HG03354 (cell line): Measurements from ENCODE around the gene SUSD6.
"Not testable (repeated sequence)": the region's sequence is repeated elsewhere in the genome, so short reads cannot be mapped to it uniquely, and the experiment has no call there.

Source experiments
- ATAC-seq: cut with Tn5 transposase; IDR thresholded peaks from one replicate; pipeline ENCODE4 v1.9.1; 2021; ENCODE audit warnings: mild to moderate bottlenecking; ENCODE audit not compliant: unreplicated experiment, poor library complexity, severe bottlenecking

Gene SUSD6

GRCh38 chr14:69617796-69618195 lies 6.4 kb downstream of the SUSD6 start:
- no peak for ATAC-seq

DNA sequence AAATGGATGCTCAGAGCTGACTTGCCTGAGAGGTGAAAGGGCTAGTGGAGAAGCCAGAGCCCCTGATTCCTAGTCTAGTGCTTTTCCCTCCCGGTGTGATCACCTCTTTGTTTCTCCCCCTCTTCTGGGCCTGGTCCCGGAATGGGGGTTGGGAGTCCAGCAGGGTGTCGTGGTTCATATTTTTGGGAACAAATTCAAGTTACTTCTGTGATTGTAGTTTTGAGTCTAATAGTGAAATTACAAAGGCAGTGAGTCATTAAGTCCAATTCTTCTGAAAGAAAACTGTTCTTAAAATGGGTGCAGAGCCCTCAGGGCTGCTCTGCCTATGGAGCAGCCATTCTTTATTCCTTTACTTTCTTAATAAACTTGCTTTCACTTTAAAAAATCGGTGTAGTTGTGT lies 7.6 kb downstream of the SUSD6 start:
- no peak for ATAC-seq

GRCh38 chr14:69620211-69620611 lies 8.8 kb downstream of the SUSD6 start:
- ATAC-seq = no peak

GRCh38 chr14:69620981-69621380 lies 9.6 kb downstream of the SUSD6 start:
- no peak for ATAC-seq

DNA sequence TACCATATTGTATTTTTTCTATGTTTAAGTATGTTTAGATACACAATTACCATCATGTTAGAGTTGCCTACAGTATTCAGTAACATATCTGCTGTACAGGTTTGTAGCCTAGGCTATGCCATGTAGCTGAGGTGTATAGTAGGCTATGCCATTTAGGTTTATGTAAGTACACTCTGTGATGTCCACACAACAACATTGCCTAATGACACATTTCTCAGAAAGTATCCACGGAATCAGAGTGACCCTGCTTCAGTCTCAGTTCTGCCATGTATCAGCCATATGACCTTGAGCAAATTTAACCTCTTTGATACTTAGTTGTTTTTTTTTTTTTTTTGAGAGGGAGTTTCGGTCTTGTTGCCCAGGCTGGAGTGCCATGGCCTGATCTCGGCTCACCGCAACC lies 12.7 kb downstream of the SUSD6 start:
- no peak for ATAC-seq

DNA sequence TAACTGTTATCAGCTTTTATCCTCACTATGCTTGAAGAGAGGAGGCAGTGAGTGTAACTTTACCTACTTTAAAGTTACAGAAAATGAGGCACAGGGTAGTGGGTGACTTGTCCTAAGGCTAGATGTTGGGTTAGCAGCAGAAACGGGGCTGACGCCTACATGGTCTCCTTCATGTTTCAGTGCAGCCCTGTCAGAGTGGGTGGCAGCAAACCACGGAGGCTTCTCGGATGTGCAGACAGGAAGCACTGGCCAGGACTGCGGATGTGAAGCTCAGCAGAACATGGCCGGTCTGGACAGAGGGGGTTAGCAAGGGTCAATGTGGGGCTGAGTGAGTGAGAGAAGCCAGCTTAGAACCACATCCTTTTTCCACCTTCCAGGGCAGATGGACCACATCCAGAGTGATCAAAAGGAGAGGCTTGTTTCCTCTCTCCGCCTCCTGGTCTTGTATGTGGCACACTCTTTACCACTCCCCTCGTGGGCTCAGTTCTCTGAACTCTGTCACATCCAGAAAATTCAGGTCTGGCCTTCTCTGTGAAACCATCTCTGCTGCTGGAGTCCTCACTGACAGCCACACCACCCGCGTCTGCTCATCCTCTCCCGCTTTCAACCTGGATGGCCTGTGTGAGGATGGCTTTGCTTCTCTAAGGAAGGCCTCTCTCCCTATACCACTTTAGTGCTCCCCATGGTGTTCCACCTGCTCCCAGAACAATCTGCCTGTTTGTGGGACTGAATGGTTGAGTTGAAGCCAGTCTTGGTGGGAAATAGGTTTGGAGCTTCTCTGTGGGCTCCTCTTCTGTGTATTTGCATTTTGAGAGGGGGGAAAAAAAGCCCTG lies 14.1 kb downstream of the SUSD6 start:
- peak; percentile 92 for ATAC-seq

DNA sequence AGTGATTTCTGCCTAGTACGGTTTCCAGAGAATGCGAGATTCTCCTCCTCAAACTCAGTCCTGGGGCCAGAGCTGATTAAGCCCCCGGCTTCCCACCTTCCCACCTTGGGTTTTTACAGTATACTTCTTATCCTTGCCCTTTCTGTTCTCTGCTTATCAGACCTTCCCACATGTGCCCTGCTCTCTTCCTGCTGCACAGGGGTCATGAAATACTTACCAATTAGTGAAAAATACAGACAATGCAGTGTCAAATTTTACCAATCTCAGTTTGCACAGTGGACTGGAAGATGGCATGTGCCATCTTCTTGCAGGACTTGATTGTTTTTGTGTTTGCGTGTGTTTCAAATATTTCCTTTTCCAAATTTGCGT lies 14.7 kb downstream of the SUSD6 start:
- ATAC-seq = no peak

DNA sequence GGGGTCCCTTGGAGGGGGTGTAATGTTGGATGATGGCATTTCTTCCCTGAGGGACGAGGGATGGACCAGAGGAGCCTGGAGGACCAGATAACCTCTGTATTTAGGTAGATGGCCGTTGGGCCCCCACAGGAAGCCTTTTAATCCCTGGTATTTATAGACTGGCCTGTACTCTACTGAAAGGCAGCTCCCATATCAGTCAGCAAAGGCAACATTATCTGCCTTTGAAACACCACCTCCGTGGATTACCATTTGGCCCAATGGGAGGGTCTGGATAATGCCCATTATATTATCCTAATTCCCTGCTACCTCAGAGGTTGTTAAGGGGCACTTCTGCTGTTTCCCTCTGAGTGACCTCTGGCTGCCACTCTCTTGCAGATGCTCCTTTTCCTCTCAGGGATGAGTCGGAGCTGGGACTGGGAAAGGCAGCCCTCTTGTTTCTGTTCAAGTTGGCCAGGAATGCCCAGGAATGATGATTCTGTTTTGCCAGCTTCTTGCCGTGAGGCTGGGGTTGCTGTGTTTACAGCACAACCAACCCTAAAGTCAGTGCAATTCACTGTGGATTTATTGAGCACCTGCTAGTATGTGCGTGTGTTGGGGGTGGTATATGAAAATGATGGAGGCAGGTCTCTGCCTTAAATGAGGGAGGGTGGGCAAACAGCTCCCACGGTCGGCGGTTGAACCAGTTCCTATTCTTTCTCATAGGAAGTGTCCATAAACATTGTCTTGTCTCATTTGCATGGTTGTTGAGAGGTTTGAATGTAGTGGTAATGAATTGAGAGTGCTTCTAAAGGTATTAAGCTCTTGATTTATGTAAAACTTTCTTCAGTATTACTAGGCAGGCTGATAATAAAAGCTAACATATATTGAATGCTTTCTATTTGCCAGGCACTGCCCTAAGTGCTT lies 18.1 kb downstream of the SUSD6 start:
- no peak for ATAC-seq

DNA sequence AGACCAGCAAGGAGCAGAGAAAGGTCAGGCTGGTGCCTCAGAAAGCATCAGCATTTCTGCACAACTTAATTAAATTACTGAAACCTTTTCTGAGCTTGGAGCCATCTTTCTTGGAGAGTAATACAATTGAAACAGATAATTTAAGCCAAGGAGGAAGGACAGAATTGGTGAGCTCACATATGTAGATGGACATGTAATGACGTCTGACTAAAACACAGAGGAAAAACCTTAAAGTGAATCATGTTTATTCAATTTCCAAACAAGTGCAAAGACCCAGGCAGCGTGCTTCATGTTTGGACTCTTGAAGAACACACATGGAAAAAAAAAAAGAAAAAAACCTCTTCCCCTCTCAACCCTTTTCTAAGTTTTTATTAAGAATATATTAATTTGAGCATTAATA lies 19.0 kb downstream of the SUSD6 start:
- ATAC-seq = no peak

DNA sequence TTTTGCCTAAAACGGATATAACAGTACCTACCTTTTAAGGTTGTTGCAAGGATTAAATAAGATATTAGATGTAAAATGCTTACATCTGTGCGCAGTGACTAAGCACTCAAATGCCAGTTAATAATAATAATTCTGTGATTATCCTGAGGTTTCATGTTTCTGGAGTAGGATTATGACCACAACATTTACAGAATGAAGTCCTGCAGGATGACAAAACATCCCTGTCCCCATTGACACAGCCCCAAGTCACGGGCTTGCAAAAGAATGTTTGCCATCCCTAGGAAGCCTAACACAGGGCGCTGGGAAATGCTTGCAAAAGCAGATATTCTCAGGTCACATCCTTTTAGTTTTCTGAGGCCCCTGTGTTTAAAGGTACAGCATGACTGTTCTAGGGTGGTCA lies 20.1 kb downstream of the SUSD6 start:
- ATAC-seq = no peak

DNA sequence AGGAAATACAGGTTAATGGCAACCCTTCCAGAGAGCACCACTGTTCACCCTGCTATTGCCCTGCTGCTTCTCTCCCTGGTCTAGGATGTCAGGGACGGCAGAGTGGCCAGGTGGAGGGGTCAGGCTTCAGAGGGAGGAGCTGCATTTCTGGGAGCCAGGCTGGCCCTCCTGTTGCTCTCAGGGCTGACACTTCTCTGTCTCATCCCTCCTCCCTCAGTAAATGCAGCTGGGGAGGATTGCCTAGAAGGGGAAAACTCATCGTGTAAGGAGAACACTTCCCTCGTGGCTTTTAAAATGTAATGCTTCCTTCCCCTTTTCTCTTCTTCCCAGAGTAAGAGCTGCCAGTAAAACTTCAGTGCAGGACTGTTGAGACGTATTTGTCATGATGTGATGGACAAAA lies 20.8 kb downstream of the SUSD6 start:
- ATAC-seq = no peak

- no peak for ATAC-seq
These were observed 21.3 kb downstream of the SUSD6 start for GRCh38 chr14:69632593-69633151.

- no peak for ATAC-seq
These were observed 21.8 kb downstream of the SUSD6 start for GRCh38 chr14:69633238-69633637.

DNA sequence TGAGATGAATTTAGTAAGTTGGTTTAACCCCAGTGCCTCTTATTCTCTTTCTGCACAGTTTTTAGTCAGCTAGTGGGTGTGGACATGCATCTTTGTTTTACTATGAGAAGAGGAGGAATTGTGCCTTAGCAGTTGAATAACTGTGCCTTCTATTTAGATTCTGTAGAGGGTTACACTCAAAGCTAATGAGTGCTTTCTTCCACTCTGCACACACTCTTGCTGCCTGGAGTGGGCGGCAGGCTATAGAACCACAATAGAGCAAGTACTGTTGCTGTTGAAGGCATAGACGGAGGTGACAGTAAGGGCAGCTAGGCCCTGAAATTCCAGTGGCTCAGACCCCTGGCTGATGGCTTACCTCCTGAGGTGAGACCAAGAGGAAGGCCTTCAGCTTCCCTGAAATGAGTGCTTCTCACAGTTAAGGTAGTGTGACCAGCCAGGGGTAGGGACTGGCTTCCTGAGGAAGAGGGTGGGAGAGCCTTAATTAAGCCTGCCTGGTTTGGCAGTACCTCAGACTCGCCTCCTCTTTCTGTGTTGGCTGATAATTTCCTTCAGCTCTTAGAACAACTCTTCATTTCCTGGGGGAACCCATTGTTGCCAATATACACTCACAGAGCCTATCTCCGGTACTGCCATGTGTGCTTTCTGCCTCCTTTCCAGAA lies 24.7 kb downstream of the SUSD6 start:
- ATAC-seq = no peak

- no peak for ATAC-seq
These were observed 25.5 kb downstream of the SUSD6 start for GRCh38 chr14:69636718-69637480.

DNA sequence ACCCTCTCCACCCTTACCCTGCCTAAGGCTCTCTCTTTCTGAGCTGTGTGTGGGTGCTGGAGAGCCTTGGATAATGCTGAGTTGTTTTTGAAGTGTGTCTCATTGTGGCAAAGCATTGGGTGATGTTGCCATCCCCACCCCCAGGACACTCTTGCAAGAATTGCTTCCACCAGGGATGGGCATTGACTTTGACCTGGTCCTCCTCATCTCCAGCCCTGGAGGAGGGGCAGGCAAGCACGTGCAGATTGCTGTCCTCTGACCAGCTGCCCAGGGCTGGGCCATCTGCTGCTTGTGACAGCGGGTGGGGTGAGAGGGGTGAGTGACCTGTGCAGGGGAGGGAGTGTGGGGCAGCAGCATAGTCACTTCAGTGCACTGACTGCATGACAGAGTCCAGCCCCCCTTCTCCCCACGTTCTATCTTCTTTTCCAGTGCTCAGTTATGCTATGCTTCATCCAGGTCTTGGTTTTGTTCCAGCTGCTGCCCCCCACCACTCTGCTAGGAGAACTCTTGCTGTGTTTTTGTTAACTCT lies 26.2 kb downstream of the SUSD6 start:
- no peak for ATAC-seq

GRCh38 chr14:69640931-69641330 lies 29.5 kb downstream of the SUSD6 start:
- no peak for ATAC-seq

DNA sequence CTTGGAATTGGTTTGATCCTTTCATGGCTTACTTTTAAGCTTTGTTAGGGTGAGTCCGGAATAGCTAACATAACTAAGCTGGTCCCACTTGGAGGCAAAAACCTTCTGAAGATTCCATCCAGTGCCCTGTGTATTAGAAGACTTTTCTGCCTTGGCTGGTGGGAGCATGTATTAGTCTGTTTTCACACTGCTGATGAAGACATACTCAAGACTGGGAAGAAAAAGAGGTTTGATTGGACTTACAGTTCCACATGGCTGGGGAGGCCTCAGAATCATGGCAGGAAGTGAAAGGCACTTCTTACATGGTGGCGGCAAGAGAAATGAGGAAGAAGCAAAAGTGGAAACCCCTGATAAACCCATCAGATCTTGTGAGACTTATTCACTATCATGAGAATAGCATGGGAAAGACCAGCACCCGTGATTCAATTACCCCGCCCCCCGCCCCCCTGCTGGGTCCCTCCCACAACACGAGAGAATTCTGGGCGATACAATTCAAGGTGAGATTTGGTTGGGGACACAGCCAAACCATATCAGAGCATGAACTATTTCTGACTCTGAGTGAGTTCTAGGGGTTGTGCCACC lies 30.9 kb downstream of the SUSD6 start:
- not testable (repeated sequence) for ATAC-seq
